Measurements from ENCODE around the gene SLC25A17. TPM values are rescaled to one million over a fixed set of nuclear protein-coding genes. Genes with fewer than 3 reads are reported as not detected.

Gene SLC25A17
- polyA plus RNA-seq, 4 donors: 8.1 to 18.5 (median 11.0) TPM

GRCh38 chr22:40808018-40808841 is 10.9 kb downstream of the SLC25A17 start:
- Histone ChIP-seq H3K4me1 (ENCODE audit: control insufficient read depth in 3 of 3, insufficient read depth in 2 of 3, low read depth in 1 of 3, low read length in 2 of 3) (no peaks in the 10 kb centered on the region), H3K36me3 (ENCODE audit: control insufficient read depth in 3 of 3, insufficient read depth in 2 of 3, low read depth in 1 of 3, low read length in 3 of 3) (peaks cover 0 to 12% (median 0%) of the 10 kb centered on the region in 3 donors), H3K27me3 (ENCODE audit: control insufficient read depth in 3 of 3, insufficient read depth in 3 of 3, low read length in 3 of 3) (no peaks in the 10 kb centered on the region), H3K9me3 (ENCODE audit: control insufficient read depth in 2 of 2, insufficient read depth in 1 of 2, low read depth in 1 of 2, low read length in 1 of 2) (no peaks in the 10 kb centered on the region), H3K27ac (ENCODE audit: low read depth in 1 of 3, low read length in 2 of 3) (no peak overlapping the region), H3K4me3 (ENCODE audit: low read depth in 1 of 3, low read length in 3 of 3) (no peak overlapping the region)
- WGBS, 3 donors: 62 to 85% (median 82%) methylated on average over 6 of the region's 6 CpGs
- DNase-seq (no peak), FAIRE-seq (no peak)

GRCh38 chr22:40806711-40807110 is 12.4 kb downstream of the SLC25A17 start:
- Histone ChIP-seq H3K27me3 (ENCODE audit: control insufficient read depth in 3 of 3, insufficient read depth in 3 of 3, low read length in 3 of 3) (no peaks in the 10 kb centered on the region), H3K4me3 (ENCODE audit: low read depth in 1 of 3, low read length in 3 of 3) (no peak overlapping the region), H3K4me1 (ENCODE audit: control insufficient read depth in 3 of 3, insufficient read depth in 2 of 3, low read depth in 1 of 3, low read length in 2 of 3) (no peaks in the 10 kb centered on the region), H3K36me3 (ENCODE audit: control insufficient read depth in 3 of 3, insufficient read depth in 2 of 3, low read depth in 1 of 3, low read length in 3 of 3) (peaks cover 0 to 10% (median 0%) of the 10 kb centered on the region in 3 donors), H3K27ac (ENCODE audit: low read depth in 1 of 3, low read length in 2 of 3) (no peak overlapping the region), H3K9me3 (ENCODE audit: control insufficient read depth in 2 of 2, insufficient read depth in 1 of 2, low read depth in 1 of 2, low read length in 1 of 2) (no peaks in the 10 kb centered on the region)
- WGBS, 3 donors: 89 to 95% (median 95%) methylated on average over 3 of the region's 3 CpGs
- no peak for DNase-seq
- FAIRE-seq: no peak

GRCh38 chr22:40805699-40806203 is 13.4 kb downstream of the SLC25A17 start:
- H3K36me3 ChIP-seq (ENCODE audit: control insufficient read depth in 3 of 3, insufficient read depth in 2 of 3, low read depth in 1 of 3, low read length in 3 of 3): peaks cover 0 to 7% (median 0%) of the 10 kb centered on the region in 3 donors
- H3K27ac ChIP-seq (ENCODE audit: low read depth in 1 of 3, low read length in 2 of 3): no peak overlapping the region
- no peak for DNase-seq
- 96 to 97% (median 96%) methylated on average over 3 of the region's 3 CpGs for WGBS, 3 donors
- H3K9me3 ChIP-seq (ENCODE audit: control insufficient read depth in 2 of 2, insufficient read depth in 1 of 2, low read depth in 1 of 2, low read length in 1 of 2): no peaks in the 10 kb centered on the region
- H3K4me1 ChIP-seq (ENCODE audit: control insufficient read depth in 3 of 3, insufficient read depth in 2 of 3, low read depth in 1 of 3, low read length in 2 of 3): no peaks in the 10 kb centered on the region
- no peak overlapping the region for H3K4me3 ChIP-seq (ENCODE audit: low read depth in 1 of 3, low read length in 3 of 3)
- FAIRE-seq: no peak
- H3K27me3 ChIP-seq (ENCODE audit: control insufficient read depth in 3 of 3, insufficient read depth in 3 of 3, low read length in 3 of 3): no peaks in the 10 kb centered on the region

GRCh38 chr22:40805239-40805638 is 13.9 kb downstream of the SLC25A17 start:
- Histone ChIP-seq H3K4me3 (ENCODE audit: low read depth in 1 of 3, low read length in 3 of 3) (no peak overlapping the region), H3K27me3 (ENCODE audit: control insufficient read depth in 3 of 3, insufficient read depth in 3 of 3, low read length in 3 of 3) (no peaks in the 10 kb centered on the region), H3K36me3 (ENCODE audit: control insufficient read depth in 3 of 3, insufficient read depth in 2 of 3, low read depth in 1 of 3, low read length in 3 of 3) (peaks cover 0 to 7% (median 0%) of the 10 kb centered on the region in 3 donors), H3K27ac (ENCODE audit: low read depth in 1 of 3, low read length in 2 of 3) (no peak overlapping the region), H3K4me1 (ENCODE audit: control insufficient read depth in 3 of 3, insufficient read depth in 2 of 3, low read depth in 1 of 3, low read length in 2 of 3) (no peaks in the 10 kb centered on the region), H3K9me3 (ENCODE audit: control insufficient read depth in 2 of 2, insufficient read depth in 1 of 2, low read depth in 1 of 2, low read length in 1 of 2) (no peaks in the 10 kb centered on the region)
- DNase-seq (no peak), FAIRE-seq (no peak)
- WGBS, 3 donors: 94 to 98% (median 96%) methylated on average over 4 of the region's 4 CpGs

GRCh38 chr22:40803321-40803720 is 15.8 kb downstream of the SLC25A17 start:
- Histone ChIP-seq H3K9me3 (ENCODE audit: control insufficient read depth in 2 of 2, insufficient read depth in 1 of 2, low read depth in 1 of 2, low read length in 1 of 2) (no peaks in the 10 kb centered on the region), H3K4me3 (ENCODE audit: low read depth in 1 of 3, low read length in 3 of 3) (no peak overlapping the region), H3K4me1 (ENCODE audit: control insufficient read depth in 3 of 3, insufficient read depth in 2 of 3, low read depth in 1 of 3, low read length in 2 of 3) (no peaks in the 10 kb centered on the region), H3K36me3 (ENCODE audit: control insufficient read depth in 3 of 3, insufficient read depth in 2 of 3, low read depth in 1 of 3, low read length in 3 of 3) (peaks cover 0 to 7% (median 0%) of the 10 kb centered on the region in 3 donors), H3K27me3 (ENCODE audit: control insufficient read depth in 3 of 3, insufficient read depth in 3 of 3, low read length in 3 of 3) (no peaks in the 10 kb centered on the region), H3K27ac (ENCODE audit: low read depth in 1 of 3, low read length in 2 of 3) (no peak overlapping the region)
- FAIRE-seq: no peak
- no peak for DNase-seq
- 37 to 73% (median 71%) methylated on average over 1 of the region's 1 CpG for WGBS, 3 donors

GRCh38 chr22:40799008-40799407 is 20.1 kb downstream of the SLC25A17 start:
- no peak overlapping the region for H3K27ac ChIP-seq (ENCODE audit: low read depth in 1 of 3, low read length in 2 of 3)
- no peak for FAIRE-seq
- H3K4me1 ChIP-seq (ENCODE audit: control insufficient read depth in 3 of 3, insufficient read depth in 2 of 3, low read depth in 1 of 3, low read length in 2 of 3): no peaks in the 10 kb centered on the region
- no peaks in the 10 kb centered on the region for H3K9me3 ChIP-seq (ENCODE audit: control insufficient read depth in 2 of 2, insufficient read depth in 1 of 2, low read depth in 1 of 2, low read length in 1 of 2)
- no peak for DNase-seq
- H3K36me3 ChIP-seq (ENCODE audit: control insufficient read depth in 3 of 3, insufficient read depth in 2 of 3, low read depth in 1 of 3, low read length in 3 of 3): peaks cover 0 to 5% (median 0%) of the 10 kb centered on the region in 3 donors
- no peak overlapping the region for H3K4me3 ChIP-seq (ENCODE audit: low read depth in 1 of 3, low read length in 3 of 3)
- 90 to 99% (median 95%) methylated on average over 3 of the region's 3 CpGs for WGBS, 3 donors
- H3K27me3 ChIP-seq (ENCODE audit: control insufficient read depth in 3 of 3, insufficient read depth in 3 of 3, low read length in 3 of 3): no peaks in the 10 kb centered on the region

GRCh38 chr22:40797427-40797826 is 21.7 kb downstream of the SLC25A17 start:
- H3K4me3 ChIP-seq (ENCODE audit: low read depth in 1 of 3, low read length in 3 of 3): no peak overlapping the region
- DNase-seq (no peak), FAIRE-seq (no peak)
- no peaks in the 10 kb centered on the region for H3K4me1 ChIP-seq (ENCODE audit: control insufficient read depth in 3 of 3, insufficient read depth in 2 of 3, low read depth in 1 of 3, low read length in 2 of 3)
- H3K27ac ChIP-seq (ENCODE audit: low read depth in 1 of 3, low read length in 2 of 3): no peak overlapping the region
- no peaks in the 10 kb centered on the region for H3K9me3 ChIP-seq (ENCODE audit: control insufficient read depth in 2 of 2, insufficient read depth in 1 of 2, low read depth in 1 of 2, low read length in 1 of 2)
- H3K27me3 ChIP-seq (ENCODE audit: control insufficient read depth in 3 of 3, insufficient read depth in 3 of 3, low read length in 3 of 3): no peaks in the 10 kb centered on the region
- 95 to 100% (median 96%) methylated on average over 1 of the region's 1 CpG for WGBS, 3 donors
- peaks cover 0 to 4% (median 0%) of the 10 kb centered on the region in 3 donors for H3K36me3 ChIP-seq (ENCODE audit: control insufficient read depth in 3 of 3, insufficient read depth in 2 of 3, low read depth in 1 of 3, low read length in 3 of 3)

- H3K36me3 ChIP-seq (ENCODE audit: control insufficient read depth in 3 of 3, insufficient read depth in 2 of 3, low read depth in 1 of 3, low read length in 3 of 3): peaks cover 0 to 10% (median 0%) of the 10 kb centered on the region in 3 donors
- no peak overlapping the region for H3K4me3 ChIP-seq (ENCODE audit: low read depth in 1 of 3, low read length in 3 of 3)
- FAIRE-seq: no peak
These were observed 26.7 kb downstream of the SLC25A17 start for GRCh38 chr22:40792451-40792850.

More at GRCh38 chr22:40792451-40792850, 26.7 kb downstream of the SLC25A17 start:
- no peak for DNase-seq
- no peaks in the 10 kb centered on the region for H3K9me3 ChIP-seq (ENCODE audit: control insufficient read depth in 2 of 2, insufficient read depth in 1 of 2, low read depth in 1 of 2, low read length in 1 of 2)
- WGBS, 3 donors: 67 to 82% (median 78%) methylated on average over 2 of the region's 2 CpGs
- H3K27me3 ChIP-seq (ENCODE audit: control insufficient read depth in 3 of 3, insufficient read depth in 3 of 3, low read length in 3 of 3): no peaks in the 10 kb centered on the region
- no peak overlapping the region for H3K27ac ChIP-seq (ENCODE audit: low read depth in 1 of 3, low read length in 2 of 3)
- no peaks in the 10 kb centered on the region for H3K4me1 ChIP-seq (ENCODE audit: control insufficient read depth in 3 of 3, insufficient read depth in 2 of 3, low read depth in 1 of 3, low read length in 2 of 3)
